ENCODE data around the gene POLR3A.

POLR3A gene

DNA sequence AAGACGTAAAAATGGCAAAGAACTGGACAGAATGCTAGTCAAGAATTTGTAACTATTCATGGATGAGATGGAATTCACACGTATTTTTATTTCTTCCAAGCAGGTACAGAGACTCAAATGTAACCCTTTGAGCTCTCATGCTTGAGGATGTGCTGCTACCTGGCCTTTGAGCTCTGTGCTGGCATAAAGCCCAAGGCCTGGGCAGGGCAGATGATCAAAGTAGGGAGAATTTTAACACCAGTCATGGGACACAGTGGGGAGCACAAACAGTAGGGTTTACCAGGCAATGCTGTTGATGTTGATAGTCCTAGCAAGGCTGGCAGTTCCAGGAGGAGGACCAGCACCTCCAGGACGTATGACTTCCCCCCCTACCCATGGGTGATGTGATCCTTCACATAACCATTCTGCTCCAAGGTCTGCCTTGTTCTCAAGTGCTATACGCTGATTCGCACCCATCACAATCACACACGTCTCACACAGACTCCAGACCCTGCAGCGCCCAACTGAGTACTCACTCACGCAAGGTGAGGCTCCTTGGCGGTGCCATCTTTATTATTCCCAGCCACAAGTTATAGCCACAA is 54.1 kb downstream of the POLR3A start:
- DNase-seq: no peak

DNA sequence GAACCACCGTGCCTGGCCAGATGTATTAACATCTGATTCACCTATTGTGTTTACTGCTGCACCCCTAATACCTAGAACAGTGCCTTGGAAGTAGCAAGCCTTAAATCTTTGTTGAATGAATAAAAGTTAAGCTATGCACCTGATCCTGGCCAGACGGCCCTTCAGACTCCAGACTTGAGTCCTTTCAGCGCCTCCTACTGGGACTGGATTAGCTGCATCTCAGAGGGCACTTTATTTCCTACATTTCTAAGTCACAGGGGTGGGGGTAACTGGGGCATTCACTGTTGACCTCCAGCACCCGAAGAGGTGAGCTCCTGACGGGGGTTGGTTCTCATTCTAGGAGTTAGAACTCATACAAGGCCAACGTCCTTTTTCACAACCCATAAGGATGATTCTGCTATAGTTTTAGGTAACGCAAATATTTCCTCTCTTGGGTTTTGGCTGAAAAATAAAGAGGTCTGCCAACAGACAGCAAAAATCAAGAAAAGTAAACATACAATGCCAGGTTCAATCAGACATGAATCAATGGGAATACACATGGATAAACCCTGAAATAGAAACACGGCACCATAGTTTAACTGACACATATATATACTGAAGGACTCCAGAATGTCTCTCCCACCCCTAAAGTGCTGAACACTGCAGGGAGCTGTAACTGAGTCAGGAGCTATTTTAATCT is 54.8 kb downstream of the POLR3A start:
- no peak for DNase-seq

DNA sequence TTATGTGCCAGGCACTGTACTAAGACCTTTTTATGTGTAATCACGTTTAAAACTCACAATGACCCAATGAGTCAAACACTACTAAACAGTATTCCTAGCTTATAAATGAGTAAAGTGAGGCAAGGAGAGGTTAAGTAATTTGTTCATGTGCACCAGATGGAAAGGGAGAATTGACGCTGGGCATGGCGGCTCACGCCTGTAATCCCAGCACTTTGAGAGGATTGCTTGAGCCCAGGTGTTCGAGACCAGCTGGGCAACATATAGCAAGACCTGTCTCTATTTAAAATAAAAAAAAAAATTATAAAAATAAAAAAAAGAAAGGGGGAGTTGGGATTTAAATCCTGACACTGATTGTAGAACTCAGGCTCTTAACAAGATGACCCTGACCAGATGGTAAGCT is 56.0 kb downstream of the POLR3A start:
- no peak for DNase-seq

DNA sequence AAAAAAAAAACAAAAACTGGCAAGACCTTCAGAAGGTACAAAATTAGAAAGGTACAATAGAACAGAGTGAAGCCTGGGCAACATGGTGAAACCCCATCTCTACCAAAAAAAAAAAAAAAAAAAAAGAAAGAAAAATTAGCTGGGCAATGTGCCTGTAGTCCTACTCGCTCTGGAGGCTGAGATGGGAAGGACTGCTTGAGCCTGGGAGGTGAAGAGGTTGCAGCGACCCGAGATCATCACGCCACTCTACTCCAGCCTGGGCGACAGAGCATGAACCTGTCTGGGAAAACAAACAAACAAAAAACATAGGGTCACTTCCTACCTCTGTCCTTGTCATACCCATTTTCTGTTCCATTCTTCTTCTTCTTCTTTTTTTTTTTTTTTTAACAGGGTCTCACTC is 57.2 kb downstream of the POLR3A start:
- no peak for DNase-seq

DNA sequence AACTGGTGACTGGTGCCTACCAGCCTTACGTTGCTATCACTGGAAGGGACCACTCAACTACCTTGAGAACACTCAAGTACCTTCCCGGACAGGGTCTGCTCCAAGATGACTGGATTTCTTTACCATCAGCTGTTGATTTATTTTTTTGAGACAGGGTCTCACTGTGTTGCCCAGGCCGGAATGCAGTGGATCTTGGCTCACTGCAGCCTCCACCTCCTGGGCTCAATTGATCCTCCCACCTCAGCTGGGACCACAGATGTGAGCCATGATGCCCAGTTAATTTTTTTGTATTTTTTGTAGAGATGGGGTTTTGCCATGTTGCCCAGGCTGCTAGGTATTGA is 57.5 kb downstream of the POLR3A start:
- DNase-seq: no peak

DNA sequence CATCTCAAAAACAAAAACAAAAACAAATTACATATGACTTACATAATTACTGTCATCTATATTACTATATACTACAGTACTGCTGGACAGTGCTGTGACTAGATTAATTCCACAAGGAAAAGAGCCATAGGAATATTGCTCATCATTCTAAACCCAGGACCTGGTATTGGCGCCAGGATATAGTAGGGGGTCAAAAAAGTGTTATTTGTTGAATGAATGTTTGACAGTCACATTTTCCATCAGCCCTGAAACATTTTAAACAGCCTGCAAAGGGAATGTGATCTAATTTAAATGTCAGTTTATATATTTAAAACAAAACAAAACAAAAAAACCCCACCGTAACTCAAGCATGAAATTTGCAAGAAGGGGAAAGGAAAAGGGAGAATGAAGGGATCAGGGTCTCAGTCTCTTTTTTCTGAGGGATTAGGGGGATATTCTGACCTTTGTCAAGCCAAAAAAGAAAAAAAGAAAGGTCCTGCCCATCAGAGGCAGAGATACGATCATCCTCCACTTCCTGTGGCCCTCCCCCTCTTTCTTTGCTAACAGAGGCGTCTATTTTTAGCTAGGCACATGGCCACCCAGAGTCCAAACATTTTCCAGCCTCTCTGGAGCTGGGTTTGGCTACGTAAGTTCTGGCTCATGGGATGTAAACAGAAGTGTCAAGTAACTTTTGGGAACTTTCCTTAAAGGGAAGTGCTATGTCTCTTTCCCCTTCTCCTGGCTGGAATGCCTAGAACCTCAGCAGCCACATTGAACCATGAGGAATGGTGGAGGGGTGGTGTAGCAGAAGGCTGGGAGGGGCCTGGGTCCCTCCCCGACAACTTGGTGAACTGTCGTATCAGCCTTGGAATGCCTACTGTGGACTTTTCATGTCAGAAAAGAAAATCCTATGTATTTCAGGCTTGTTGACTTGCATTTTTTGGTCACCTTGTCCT is 58.2 kb downstream of the POLR3A start:
- no peak for DNase-seq

DNA sequence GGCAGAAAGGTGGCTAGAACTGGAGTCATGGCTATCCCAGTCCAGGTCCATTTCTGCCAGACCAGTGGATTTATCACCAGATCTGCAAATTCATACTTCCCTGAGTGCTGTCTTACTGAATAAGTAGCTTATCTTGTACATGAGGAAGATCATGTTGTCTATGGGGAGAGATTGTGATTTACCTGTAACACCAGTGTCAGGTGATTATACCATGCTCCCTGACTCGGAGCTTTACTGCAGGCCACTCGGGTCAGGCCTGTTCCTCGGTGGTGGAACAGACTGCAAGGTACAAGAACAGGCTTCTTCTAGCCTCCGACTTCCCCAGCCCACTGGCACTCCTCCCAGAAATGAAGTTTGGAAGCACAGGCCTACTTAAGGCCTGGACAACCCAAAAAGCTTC is 60.2 kb downstream of the POLR3A start:
- no peak for DNase-seq

DNA sequence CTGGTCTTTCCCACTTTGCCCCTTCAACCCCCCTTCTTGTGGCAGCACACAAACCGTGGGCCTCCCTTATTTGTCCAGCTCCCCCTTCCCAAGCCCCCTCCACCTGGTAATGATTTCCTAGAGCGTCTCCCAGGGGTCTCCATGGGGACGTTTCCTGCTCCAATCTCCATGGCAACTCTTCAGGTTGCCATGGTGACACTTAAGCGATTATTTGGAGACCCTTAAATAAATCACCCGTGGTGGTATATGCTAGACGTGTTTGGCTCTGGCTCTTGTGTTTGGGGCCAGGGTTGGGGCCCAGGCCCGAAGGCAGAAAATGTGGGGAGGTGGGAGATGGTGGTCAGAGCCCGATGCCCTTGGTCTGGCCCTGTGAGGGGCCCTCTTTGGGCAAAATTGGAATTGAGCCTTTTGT is 61.7 kb downstream of the POLR3A start:
- DNase-seq: no peak

DNA sequence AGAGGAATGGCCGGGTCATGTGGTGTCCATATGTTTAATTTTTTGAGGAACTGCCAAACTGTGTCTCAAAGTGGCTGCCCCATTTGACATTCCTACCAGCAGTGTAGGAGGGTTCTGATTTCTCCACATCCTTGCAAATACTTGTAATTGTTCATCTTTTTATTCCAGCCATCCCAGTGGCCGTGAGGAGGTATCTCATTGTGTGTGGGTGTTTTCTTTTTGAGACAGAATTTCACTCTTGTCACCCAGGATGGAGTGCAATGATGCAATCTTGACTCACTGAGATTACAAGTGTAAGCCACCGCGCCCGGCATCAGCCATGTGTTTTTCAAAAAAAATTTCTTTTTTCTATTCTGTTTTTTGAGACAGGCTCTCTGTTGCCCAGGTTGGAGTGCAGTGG is 64.0 kb downstream of the POLR3A start:
- no peak for DNase-seq

DNA sequence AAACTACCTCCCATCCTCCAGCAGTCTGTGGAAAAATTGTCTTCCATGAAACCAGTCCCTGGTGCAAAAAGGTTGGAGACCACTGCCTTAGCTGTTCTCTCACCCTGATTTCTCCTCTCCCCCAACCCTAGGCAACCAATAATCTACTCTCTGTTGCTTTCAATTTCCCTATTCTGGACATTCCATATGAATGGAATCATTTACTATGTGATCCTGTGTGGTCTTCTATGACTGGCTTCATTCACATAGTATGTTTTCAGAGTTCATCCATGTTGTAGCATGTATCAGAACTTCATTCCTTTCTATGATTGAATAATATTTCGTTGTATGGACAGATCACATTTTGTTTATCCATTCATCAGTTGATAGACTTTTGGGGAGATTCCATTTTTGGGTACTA is 64.5 kb downstream of the POLR3A start:
- DNase-seq: no peak

DNA sequence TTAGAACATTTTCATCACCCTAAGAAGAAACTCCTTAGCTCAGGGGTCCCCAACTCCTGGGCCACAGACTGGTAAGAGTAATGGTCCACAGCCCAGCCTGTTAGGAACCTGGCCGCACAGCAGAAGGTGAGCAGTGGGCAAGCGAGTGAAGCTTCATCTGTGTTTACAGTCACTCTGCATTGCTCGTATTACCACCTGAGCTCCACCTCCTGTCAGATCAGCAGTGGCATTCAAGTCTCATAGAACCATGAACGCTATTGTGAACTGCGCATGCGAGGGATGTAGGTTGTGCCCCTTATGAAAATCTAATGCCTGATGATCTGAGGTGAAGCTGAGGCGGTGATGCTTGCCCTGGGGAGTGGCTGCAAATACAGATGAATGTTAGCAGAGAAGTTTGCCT is 65.4 kb downstream of the POLR3A start:
- no peak for DNase-seq

DNA sequence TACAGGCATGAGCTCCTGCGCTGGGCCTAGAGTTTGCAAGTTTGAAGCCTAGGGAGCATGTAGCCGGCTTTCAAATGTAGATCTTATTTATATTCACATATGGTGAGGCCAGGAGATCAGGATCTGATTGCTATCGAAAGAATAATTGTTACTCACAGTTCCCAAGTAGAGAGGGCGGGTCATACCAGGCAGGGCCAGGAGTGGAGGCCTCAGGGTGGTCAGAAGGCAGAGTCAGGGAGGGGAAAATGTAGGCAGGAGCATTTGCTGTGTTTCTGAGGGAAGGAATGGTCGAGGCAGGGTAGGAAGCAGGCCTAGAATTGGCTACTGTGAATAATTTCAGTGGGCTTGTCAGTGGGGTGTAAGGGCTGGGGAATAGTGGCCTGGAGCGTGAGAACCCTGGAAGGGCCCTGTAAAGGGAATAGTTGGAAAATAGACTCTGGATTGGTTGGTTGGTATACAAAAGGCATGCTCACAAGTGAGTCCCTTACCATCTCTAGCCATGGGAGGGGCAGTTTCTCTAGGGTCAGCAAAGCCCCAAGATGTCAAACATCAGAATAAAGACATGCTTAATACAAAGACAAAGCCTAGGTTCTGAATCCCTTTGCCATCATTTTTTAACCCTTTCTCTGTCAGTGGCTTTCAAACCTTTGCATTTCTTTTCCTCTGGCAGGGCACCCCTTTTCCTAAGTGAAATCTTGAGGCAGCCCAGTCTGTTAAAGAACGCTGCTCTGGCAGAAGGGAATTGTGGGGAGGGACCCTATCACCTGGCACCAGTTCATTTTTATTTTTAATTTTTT is 66.8 kb downstream of the POLR3A start:
- no peak for DNase-seq

DNA sequence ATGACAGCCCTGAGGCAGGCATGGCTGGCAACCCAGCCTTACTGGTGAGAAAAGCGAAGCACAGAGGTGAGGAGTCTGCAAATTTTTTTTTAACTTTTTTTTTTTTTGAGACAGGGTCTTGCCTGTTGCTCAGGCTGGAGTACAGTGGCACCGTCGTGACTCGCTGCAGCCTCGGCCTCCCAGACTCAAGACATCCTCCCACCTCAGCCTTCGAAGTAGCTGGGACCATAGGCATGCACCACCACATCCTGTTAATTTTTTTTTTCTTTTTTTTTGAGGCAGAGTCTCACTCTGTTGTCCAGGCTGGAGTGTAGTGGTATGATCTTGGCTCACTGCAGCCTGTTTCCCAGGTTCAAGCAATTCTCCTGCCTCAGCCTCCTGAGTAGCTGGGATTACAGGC is 67.6 kb downstream of the POLR3A start:
- DNase-seq: no peak

DNA sequence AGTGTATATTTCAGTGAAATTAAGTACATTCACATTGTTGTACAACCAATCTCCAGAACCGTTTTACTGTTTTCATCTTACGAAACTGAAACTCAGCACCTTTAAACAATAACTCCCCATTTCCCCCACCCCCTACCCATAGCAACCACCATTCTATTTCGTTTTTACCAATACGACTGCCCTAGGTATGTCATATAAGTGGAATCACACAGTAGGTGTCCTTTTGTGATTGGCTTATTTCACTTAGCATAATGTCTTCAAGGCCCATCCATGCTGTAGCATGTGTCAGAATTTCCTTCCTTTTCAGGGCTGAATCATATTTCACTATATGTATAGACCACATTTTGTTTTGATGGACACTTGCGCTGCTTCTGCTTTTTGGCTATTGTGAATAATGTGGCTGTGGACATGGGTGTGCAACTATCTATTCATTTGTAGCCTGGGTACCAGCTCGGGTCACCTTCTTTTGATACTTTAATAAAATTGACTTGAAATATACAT is 68.4 kb downstream of the POLR3A start:
- no peak for DNase-seq

DNA sequence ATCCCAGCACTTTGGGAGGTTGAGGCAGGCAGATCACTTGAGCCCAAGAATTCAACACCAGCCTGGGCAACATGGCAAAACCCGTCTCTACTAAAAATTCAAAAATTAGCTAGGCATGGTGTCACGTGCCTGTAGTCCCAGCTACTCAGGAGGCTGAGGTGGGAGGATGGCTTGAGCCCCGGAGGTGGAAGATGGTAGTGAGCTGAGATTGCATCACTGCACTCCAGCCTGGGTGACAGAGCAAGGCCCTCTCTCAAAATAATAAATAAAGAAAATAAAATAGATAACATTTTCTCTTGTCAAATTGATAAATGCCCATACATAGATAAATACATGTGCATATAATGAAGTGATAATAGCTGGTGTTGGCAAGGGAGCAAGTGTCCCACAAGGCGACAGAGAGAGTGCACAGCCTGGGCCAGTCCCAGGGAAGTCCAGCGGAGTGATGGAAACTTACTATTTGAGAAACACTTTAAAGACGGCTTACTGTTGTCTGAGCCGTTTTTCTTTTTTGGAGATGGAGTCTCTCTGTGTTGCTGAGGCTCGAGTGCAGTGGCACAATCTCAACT is 69.3 kb downstream of the POLR3A start:
- DNase-seq: no peak

DNA sequence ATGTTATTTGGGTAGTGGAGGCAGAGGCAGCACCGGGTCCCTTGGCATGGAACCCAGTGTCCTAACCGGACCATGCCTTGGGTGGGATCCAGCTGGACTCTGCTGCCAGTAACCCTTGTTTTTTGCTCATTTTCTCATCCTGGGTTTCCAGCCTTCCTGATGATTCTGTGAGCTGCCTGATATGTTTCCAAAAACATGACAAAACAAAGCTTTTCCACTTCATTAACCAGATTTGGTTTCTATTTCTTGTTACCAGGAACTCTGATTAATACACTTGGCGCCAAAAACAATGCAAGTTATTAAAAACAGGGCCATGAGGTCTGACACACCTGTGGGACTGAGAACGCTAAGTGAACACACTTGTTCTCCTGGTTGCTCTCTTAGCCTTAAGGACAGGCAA is 69.9 kb downstream of the POLR3A start:
- no peak for DNase-seq

DNA sequence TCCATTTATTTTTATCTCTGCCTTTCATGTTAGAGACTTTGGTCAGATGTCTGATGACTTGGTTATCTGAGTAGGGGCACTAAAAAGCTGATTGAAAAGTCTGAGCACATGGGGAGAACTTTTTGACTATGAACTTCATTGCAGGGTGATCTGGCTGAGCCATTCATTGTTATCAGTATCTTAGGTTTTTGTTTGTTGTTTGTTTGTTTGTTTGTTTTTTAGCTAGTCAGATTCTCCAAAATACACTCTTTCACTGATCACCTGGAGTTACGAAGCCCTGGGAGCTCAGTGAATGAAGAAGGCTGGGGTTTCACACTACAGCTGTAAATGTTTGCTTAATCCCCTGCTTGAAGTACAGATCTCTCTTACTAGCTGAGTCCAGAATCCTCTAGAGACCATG is 74.2 kb downstream of the POLR3A start:
- no peak for DNase-seq

DNA sequence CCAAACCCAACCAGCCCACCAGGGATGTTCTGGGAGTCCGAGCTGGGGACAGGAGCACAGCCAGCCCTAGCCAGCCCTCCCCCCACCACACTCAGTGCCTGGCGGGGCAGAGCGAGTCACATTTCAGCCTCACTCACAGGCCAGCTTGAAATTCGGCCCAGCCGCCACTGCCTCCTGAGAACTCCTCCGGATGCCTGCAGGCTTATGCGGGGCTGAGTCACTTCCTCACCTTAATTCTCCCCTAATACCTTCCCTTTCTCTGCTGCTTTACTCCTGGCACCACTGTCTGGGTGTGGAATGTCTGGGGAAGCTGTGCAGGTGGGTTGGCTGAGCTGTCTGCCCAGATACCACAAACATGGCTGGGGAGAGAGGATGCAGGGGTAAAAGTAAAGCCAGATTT is 80.1 kb downstream of the POLR3A start:
- DNase-seq: no peak

DNA sequence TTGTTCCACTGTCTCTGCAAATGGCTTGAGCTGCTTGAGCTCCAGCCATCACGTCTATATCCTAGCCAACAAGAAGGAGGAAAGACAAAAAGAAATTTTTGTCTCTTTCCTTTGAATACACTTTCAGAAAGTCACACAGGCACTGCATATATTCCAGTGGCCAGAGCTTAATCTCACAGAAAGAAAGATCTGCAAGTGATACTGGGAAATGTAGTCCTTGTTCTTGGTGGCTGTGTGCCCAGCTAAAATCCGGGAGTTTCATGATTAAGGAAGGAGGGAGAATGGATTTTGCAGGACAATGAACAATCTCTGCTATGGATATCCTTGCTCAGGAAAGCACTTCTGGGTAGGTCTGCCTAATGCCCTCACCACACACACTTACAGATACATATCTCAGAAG is 83.2 kb downstream of the POLR3A start:
- no peak for DNase-seq

DNA sequence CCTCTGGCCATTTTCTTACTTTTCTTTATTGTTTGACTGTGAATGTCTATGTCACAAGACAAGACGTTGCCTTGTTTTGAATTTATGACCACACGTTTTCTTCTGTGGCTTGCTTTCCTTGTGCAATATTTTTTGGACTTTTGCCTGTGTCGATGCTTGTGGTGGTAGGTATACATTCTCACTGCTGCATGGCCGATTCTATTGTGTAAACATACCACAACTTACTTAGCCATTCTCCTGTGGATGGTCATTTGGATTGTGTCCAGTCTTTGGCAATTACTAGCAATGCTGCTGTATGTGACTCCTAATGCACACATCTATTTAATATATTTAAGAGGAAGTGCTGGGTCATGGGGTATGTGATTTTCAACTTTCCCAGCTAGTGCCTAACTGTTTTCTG is 84.8 kb downstream of the POLR3A start:
- no peak for DNase-seq

DNA sequence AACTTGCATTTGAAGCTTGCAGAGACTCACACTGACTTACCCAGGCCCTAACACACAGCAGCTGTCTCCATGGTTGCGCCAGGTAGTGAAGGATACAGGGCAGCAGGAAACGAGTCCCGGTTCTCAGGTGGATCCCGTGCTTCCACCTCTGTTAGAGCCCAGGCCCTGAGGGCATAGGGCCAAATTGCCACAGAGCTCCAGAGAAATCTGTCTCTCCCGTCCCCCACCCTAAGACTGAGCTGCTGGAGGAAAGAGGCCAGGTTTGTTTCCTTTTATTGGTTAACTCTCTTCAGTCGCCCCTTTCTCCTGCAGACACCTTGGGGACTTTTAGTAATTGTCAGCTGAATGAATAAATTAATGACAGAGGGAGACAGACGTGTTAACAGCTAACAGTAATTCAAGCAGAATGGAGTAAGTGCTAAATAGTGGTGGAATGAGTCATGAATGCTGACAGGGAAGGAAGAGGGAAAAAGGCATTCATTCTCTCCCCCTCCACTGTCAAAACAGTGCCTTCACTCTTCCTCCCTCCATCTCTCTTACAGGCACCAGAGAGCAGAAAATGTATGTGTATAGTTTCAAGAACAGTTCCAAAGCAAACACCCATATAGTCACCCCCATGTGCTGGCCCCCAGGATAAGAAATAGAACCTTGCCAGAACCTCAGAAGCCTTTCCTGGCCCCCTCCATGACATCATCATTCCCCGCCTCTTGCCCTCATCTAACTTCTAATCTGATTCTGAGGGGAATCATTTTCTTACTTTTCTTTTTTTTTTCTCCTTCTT is 86.0 kb downstream of the POLR3A start:
- DNase-seq: no peak

DNA sequence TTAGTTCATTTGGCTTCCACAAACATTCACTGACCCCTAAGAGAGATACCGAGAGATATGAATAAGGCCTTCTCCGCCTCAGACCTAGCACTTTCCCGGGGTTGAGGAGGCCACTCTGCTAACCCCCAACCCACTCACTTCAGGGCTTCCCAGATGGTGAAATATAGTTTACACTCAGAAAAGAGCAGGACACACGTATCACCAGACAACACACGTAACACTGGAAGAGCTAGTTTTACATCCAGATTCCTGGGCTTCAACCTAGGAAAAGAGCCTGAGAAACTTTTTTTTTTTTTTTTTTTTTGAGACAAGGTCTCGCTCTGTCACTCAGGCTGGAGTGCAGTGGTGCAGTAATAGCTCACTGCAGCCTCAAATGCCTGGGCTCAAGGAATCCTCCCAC is 87.5 kb downstream of the POLR3A start:
- no peak for DNase-seq
